Peyer's patch (tissue), 4 donors: ENCODE results near the gene AGAP3. TPM values are rescaled to one million over a fixed set of nuclear protein-coding genes. Genes with fewer than 3 reads are reported as not detected.
A peak's percentile ranks its signal among the peaks of the same experiment; 100 is the strongest.

Experiments used
- DNase-seq, 3 donors: peaks; one replicate each; pipeline ENCODE4 v3.0.0-alpha.2; 2017 to 2019
- H3K27ac ChIP-seq, 4 donors: fragments of 200-600 bp; sonication (generic); one replicate each; pipeline ENCODE4 v1.5.1; 2016 to 2019
- H3K27me3 ChIP-seq, 2 donors: fragments of 200-600 bp; sonication (generic); one replicate each; pipeline ENCODE4 v1.5.1; 2019
- H3K36me3 ChIP-seq, 3 donors: fragments of 200-600 bp; sonication (generic); one replicate each; pipeline ENCODE4 v1.5.1; 2016 to 2019
- H3K4me1 ChIP-seq, 4 donors: fragments of 200-600 bp; sonication (generic); one replicate each; pipeline ENCODE4 v1.5.1; 2016 to 2019
- H3K4me3 ChIP-seq, 4 donors: fragments of 200-600 bp; sonication (generic); 1 replicate in 3 of 4; 2 replicates in 1 of 4; pipeline ENCODE4 v1.5.1; 2016 to 2019; ENCODE audit warnings: mild to moderate bottlenecking in 1 of 4
- H3K9me3 ChIP-seq, 4 donors: fragments of 200-600 bp; sonication (generic); one replicate each; pipeline ENCODE4 v1.5.1; 2016 to 2019; ENCODE audit warnings: mild to moderate bottlenecking in 1 of 4
- CTCF ChIP-seq, 6 experiments: fragments of 450-650 bp in 4 of 6; fragments of 200-600 bp in 2 of 6; sonication (generic) in 1 of 6; IDR thresholded peaks; one replicate each; pipeline ENCODE4 v1.5.1; 2017 to 2019; ENCODE audit warnings: antibody characterized with exemption in 6 of 6, mild to moderate bottlenecking in 3 of 6, moderate library complexity in 1 of 6
- POLR2A ChIP-seq, 2 donors: fragments of 450-650 bp; IDR thresholded peaks; one replicate each; pipeline ENCODE4 v1.5.1; 2017; ENCODE audit warnings: antibody characterized with exemption in 2 of 2, mild to moderate bottlenecking in 2 of 2, moderate library complexity in 2 of 2
- total RNA-seq, 4 donors: library from RNA; depleted of rRNA; stranded (reverse); fragments of >200 nt; gene quantifications; one replicate each; pipeline ENCODE4 v1.1.0, GENCODE V29; 2016

Gene AGAP3
- total RNA-seq, 4 donors from 2014 or later: 91.6 to 123 (median 101) TPM

- H3K4me1 ChIP-seq: peaks cover 0 to 8% (median 0%) of the 10 kb centered on the region in 4 donors
- H3K27me3 ChIP-seq: no peaks in the 10 kb centered on the region
- H3K36me3 ChIP-seq: peaks cover 0 to 83% (median 0%) of the 10 kb centered on the region in 3 donors
- no peak overlapping the region for H3K4me3 ChIP-seq
- no peak for TF ChIP-seq POLR2A (IDR thresholded peaks at IDR 0.05)
- no peaks in the 10 kb centered on the region for H3K9me3 ChIP-seq
- no peak overlapping the region for H3K27ac ChIP-seq
- no peak for DNase-seq
Observed at GRCh38 chr7:151131592-151132293, 45.5 kb downstream of the AGAP3 start.

- Histone ChIP-seq H3K4me3 (no peak overlapping the region), H3K27me3 (no peaks in the 10 kb centered on the region), H3K36me3 (peaks cover 0 to 84% (median 0%) of the 10 kb centered on the region in 3 donors), H3K9me3 (no peaks in the 10 kb centered on the region), H3K4me1 (peaks cover 0 to 5% (median 0%) of the 10 kb centered on the region in 4 donors), H3K27ac (no peak overlapping the region)
- TF ChIP-seq CTCF (IDR thresholded peaks at IDR 0.05) (no peak), POLR2A (IDR thresholded peaks at IDR 0.05) (no peak)
- no peak for DNase-seq
Observed at GRCh38 chr7:151132461-151133205, 46.4 kb downstream of the AGAP3 start.

- no peak overlapping the region for H3K4me3 ChIP-seq
- H3K9me3 ChIP-seq: no peaks in the 10 kb centered on the region
- peak in 1 of 3 donors; percentile 24 for DNase-seq
- no peaks in the 10 kb centered on the region for H3K27me3 ChIP-seq
- H3K27ac ChIP-seq: no peak overlapping the region
- peaks cover 0 to 5% (median 0%) of the 10 kb centered on the region in 4 donors for H3K4me1 ChIP-seq
- H3K36me3 ChIP-seq: peaks cover 0 to 82% (median 0%) of the 10 kb centered on the region in 3 donors
- TF ChIP-seq CTCF (IDR thresholded peaks at IDR 0.05): no peak
- no peak for TF ChIP-seq POLR2A (IDR thresholded peaks at IDR 0.05)
Observed at GRCh38 chr7:151133266-151133985, 47.2 kb downstream of the AGAP3 start.

- DNase-seq: peak in 1 of 3 donors; percentile 29
- Histone ChIP-seq H3K36me3 (peaks cover 0 to 78% (median 0%) of the 10 kb centered on the region in 3 donors), H3K4me1 (peaks cover 0 to 4% (median 0%) of the 10 kb centered on the region in 4 donors), H3K4me3 (no peak overlapping the region), H3K9me3 (no peaks in the 10 kb centered on the region), H3K27ac (no peak overlapping the region), H3K27me3 (no peaks in the 10 kb centered on the region)
- no peak for TF ChIP-seq CTCF (IDR thresholded peaks at IDR 0.05)
Observed at GRCh38 chr7:151133986-151134742, 47.9 kb downstream of the AGAP3 start.

- Histone ChIP-seq H3K9me3 (no peaks in the 10 kb centered on the region), H3K27me3 (no peaks in the 10 kb centered on the region), H3K4me3 (no peak overlapping the region), H3K27ac (no peak overlapping the region), H3K36me3 (peaks cover 0 to 78% (median 0%) of the 10 kb centered on the region in 3 donors), H3K4me1 (no peaks in the 10 kb centered on the region)
- DNase-seq: peak in 1 of 3 donors; percentile 41
- TF ChIP-seq CTCF (IDR thresholded peaks at IDR 0.05): no peak
- no peak for TF ChIP-seq POLR2A (IDR thresholded peaks at IDR 0.05)
Observed at GRCh38 chr7:151134743-151135524, 48.7 kb downstream of the AGAP3 start.
